Brain microvascular endothelial cell (primary cell): Measurements from ENCODE around the gene LRRIQ4.

Source experiments
- DNase-seq: peaks from one replicate; pipeline ENCODE4 v3.0.0-alpha.2; 2020
- H3K27ac ChIP-seq: fragments of 250-450 bp; sonication (Bioruptor Pico); 2 replicates; pipeline ENCODE4 v1.5.1; 2020; ENCODE audit warnings: mild to moderate bottlenecking, moderate library complexity
- H3K27me3 ChIP-seq: fragments of 250-450 bp; sonication (Bioruptor Pico); replicated peaks from 2 replicates; pipeline ENCODE4 v1.5.1; 2020; ENCODE audit warnings: mild to moderate bottlenecking
- H3K36me3 ChIP-seq: fragments of 250-450 bp; sonication (Bioruptor Pico); replicated peaks from 2 replicates; pipeline ENCODE4 v1.5.1; 2020; ENCODE audit warnings: mild to moderate bottlenecking
- H3K4me3 ChIP-seq: 2 replicates; pipeline ENCODE4 v1.5.1; 2011; ENCODE audit warnings: low read depth, mild to moderate bottlenecking, control low read depth, low read length, moderate library complexity
- in situ Hi-C: cut with HindIII; loops from 2 replicates; pipeline ENCODE4 v1.10.0; 2017; ENCODE audit warnings: low sequenced_read_pairs, low pct_ligation_motif_present
- TF ChIP-seq, protein P1 (sequence below): IDR thresholded peaks from 2 replicates; pipeline ENCODE4 v1.5.1; 2011; ENCODE audit warnings: low read depth, mild to moderate bottlenecking, moderate library complexity, low read length, control low read depth, inconsistent platforms; ENCODE audit errors: missing control alignments

LRRIQ4 gene

GRCh38 chr3:169861871-169862270 lies 49.2 kb downstream of the LRRIQ4 start:
- no peak for DNase-seq
- TF ChIP-seq, protein P1, sequence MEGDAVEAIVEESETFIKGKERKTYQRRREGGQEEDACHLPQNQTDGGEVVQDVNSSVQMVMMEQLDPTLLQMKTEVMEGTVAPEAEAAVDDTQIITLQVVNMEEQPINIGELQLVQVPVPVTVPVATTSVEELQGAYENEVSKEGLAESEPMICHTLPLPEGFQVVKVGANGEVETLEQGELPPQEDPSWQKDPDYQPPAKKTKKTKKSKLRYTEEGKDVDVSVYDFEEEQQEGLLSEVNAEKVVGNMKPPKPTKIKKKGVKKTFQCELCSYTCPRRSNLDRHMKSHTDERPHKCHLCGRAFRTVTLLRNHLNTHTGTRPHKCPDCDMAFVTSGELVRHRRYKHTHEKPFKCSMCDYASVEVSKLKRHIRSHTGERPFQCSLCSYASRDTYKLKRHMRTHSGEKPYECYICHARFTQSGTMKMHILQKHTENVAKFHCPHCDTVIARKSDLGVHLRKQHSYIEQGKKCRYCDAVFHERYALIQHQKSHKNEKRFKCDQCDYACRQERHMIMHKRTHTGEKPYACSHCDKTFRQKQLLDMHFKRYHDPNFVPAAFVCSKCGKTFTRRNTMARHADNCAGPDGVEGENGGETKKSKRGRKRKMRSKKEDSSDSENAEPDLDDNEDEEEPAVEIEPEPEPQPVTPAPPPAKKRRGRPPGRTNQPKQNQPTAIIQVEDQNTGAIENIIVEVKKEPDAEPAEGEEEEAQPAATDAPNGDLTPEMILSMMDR, result no peak

DNA sequence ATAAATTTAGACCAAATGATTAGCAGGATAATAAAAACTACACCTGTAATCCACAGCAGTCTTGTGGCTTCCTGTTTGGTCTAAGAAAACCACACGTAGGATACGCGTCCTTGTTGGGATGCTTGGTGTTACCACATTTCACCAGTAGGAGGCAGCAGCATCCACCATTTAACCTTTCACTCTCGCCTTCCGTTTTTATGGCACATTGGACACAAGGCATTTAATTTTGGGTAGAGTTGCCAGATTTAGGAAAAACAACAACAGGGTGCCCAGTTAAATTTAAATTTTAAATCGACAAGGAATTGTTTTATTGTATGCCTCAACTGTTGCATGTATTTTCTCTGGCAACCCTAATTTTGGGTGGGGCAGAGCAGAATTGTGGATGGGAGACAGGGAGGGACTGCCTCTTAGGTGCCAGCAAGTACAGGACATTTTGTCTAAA lies 50.8 kb downstream of the LRRIQ4 start:
- Histone ChIP-seq H3K4me3 (no peak overlapping the region), H3K27me3 (no peaks in the 10 kb centered on the region), H3K36me3 (no peaks in the 10 kb centered on the region), H3K27ac (no peak overlapping the region)
- peak; percentile 71 for DNase-seq
- in situ Hi-C loops, result no loop called here
- TF ChIP-seq, protein P1, result peak; percentile 91

More at GRCh38 chr3:169861871-169862270, 49.2 kb downstream of the LRRIQ4 start:
- no peak overlapping the region for H3K27ac ChIP-seq
- H3K4me3 ChIP-seq, result no peak overlapping the region
- peaks cover under 1% of the 10 kb centered on the region for H3K27me3 ChIP-seq
- H3K36me3 ChIP-seq, result no peaks in the 10 kb centered on the region
- in situ Hi-C loops, result no loop called here

GRCh38 chr3:169864270-169864669 lies 51.6 kb downstream of the LRRIQ4 start:
- in situ Hi-C loops, result no loop called here
- TF ChIP-seq, protein P1, result no peak
- Histone ChIP-seq H3K27ac (no peak overlapping the region), H3K27me3 (no peaks in the 10 kb centered on the region), H3K36me3 (no peaks in the 10 kb centered on the region), H3K4me3 (no peak overlapping the region)
- no peak for DNase-seq

DNA sequence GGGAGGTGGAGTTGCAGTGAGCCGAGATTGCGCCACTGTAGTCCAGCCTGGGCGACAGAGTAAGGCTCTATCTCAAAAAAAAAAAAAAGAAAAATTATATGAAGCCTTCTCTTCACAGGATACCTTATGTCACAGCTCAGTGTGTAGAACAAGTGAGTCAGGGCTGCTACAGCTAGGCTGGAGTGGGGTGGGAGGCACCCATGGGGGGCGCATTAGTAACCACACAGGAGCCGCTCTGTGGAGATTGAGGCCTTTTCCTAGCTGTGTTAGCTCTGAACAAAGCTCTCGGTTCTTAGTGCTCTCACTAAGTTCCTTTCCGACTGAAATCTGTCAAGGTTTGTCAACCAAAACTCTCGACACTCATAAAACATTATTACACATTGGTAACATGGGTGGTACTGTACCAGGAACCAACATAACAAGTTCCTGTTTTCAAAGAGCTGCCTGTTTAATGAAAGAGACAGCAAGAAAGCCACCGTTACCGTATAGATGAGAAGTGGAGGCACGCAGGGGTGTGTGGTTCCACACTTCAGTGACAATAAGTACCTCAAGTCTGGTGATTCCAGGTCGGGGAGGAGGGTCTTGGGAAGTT lies 52.6 kb downstream of the LRRIQ4 start:
- in situ Hi-C loops, result no loop called here
- H3K4me3 ChIP-seq, result no peak overlapping the region
- TF ChIP-seq, protein P1, result no peak

DNA sequence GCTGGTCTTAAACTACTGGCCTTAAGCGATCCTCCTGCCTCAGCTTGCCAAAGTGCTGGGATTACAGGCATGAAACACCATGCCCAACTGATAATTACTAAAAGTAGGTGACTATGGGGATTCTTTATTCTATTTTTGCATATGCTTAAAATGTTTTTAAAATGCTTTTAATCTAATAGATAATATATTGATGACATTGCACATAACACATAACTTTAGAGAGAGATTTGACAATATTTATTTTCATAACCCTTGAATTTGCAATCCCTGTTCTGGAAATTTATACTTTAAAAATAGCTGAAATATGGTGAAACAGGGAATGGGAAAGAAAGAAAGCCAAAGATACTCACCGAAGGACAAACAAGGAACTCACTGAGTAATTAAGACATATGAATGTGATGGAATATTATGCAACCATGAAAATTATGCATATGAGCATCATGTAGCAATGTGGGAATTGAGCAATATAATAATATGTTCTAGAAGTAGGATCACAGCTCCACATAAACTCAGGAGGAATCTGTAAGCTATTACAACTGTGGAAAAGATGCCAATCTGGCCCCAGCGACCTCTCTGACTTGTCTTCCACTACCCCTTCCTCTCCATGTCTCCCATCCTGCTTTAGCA lies 55.0 kb downstream of the LRRIQ4 start:
- H3K27me3 ChIP-seq, result no peaks in the 10 kb centered on the region
- no peaks in the 10 kb centered on the region for H3K36me3 ChIP-seq
- in situ Hi-C loops, result no loop called here
- no peak overlapping the region for H3K4me3 ChIP-seq
- no peak for DNase-seq
- no peak overlapping the region for H3K27ac ChIP-seq
- TF ChIP-seq, protein P1, result no peak

More for the DNA sequence above, 52.6 kb downstream of the LRRIQ4 start:
- Histone ChIP-seq H3K27ac (no peak overlapping the region), H3K27me3 (no peaks in the 10 kb centered on the region), H3K36me3 (no peaks in the 10 kb centered on the region)
- DNase-seq, result no peak

DNA sequence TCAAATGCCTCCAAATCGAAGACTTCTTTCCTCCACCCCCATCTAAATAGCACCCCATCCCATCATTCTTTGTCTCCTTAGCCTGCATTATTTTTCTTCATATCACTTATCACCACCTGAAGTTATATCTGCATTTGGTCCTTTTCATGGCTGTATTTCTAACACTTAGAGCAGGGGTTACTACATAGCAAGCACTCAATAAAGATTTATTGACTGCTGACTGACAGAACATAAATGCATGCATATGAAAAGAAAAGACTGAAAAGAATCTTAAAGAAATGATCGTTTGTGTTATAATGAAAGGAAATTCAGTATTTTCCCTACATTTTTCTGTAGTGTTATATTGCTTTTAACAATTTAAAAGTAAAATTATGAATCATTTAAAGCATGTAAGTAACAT lies 55.7 kb downstream of the LRRIQ4 start:
- in situ Hi-C loops, result no loop called here
- TF ChIP-seq, protein P1, result no peak
- no peak overlapping the region for H3K27ac ChIP-seq
- H3K4me3 ChIP-seq, result no peak overlapping the region
- H3K27me3 ChIP-seq, result no peaks in the 10 kb centered on the region
- DNase-seq, result no peak
- H3K36me3 ChIP-seq, result no peaks in the 10 kb centered on the region
